ENCODE data around the gene DDX54. TPM values are rescaled to one million over a fixed set of nuclear protein-coding genes. Genes with fewer than 3 reads are reported as not detected.
"Not testable (repeated sequence)": the region's sequence is repeated elsewhere in the genome, so short reads cannot be mapped to it uniquely, and the experiment has no call there.

Gene DDX54
- total RNA-seq, 1 donor from 2014 or later: 38.8 TPM

GRCh38 chr12:113128802-113129663 lies 56.2 kb downstream of the DDX54 start:
- DNase-seq (ENCODE audit: low read depth in 2 of 2): no peak

- DNase-seq (ENCODE audit: low read depth in 2 of 2): no peak
Measured at GRCh38 chr12:113127791-113128199, 57.5 kb downstream of the DDX54 start.

- no peak for DNase-seq (ENCODE audit: low read depth in 2 of 2)
Measured at GRCh38 chr12:113120670-113121370, 64.5 kb downstream of the DDX54 start.

- no peak for DNase-seq (ENCODE audit: low read depth in 2 of 2)
Measured at GRCh38 chr12:113119980-113120669, 65.2 kb downstream of the DDX54 start.

- no peak for DNase-seq (ENCODE audit: low read depth in 2 of 2)
Measured at GRCh38 chr12:113118142-113118541, 67.1 kb downstream of the DDX54 start.

GRCh38 chr12:113117684-113118083 lies 67.6 kb downstream of the DDX54 start:
- not testable (repeated sequence) for DNase-seq (ENCODE audit: low read depth in 2 of 2)

- no peak for DNase-seq (ENCODE audit: low read depth in 2 of 2)
Measured at GRCh38 chr12:113116875-113117274, 68.4 kb downstream of the DDX54 start.

- no peak for DNase-seq (ENCODE audit: low read depth in 2 of 2)
Measured at GRCh38 chr12:113115455-113116126, 69.7 kb downstream of the DDX54 start.

GRCh38 chr12:113114447-113115178 lies 70.7 kb downstream of the DDX54 start:
- no peak for DNase-seq (ENCODE audit: low read depth in 2 of 2)

GRCh38 chr12:113113397-113113796 lies 71.9 kb downstream of the DDX54 start:
- no peak for DNase-seq (ENCODE audit: low read depth in 2 of 2)

- no peak for DNase-seq (ENCODE audit: low read depth in 2 of 2)
Measured at GRCh38 chr12:113112043-113112899, 73.0 kb downstream of the DDX54 start.

GRCh38 chr12:113111247-113111646 lies 74.0 kb downstream of the DDX54 start:
- DNase-seq (ENCODE audit: low read depth in 2 of 2): no peak

- DNase-seq (ENCODE audit: low read depth in 2 of 2): no peak
Measured at GRCh38 chr12:113109872-113110599, 75.2 kb downstream of the DDX54 start.

GRCh38 chr12:113109360-113109759 lies 75.9 kb downstream of the DDX54 start:
- no peak for DNase-seq (ENCODE audit: low read depth in 2 of 2)

GRCh38 chr12:113108308-113108707 lies 77.0 kb downstream of the DDX54 start:
- no peak for DNase-seq (ENCODE audit: low read depth in 2 of 2)
